ENCODE results near the gene GLT8D2. TPM values are rescaled to one million over a fixed set of nuclear protein-coding genes. Genes with fewer than 3 reads are reported as not detected.
"Not testable (repeated sequence)": the region's sequence is repeated elsewhere in the genome, so short reads cannot be mapped to it uniquely, and the experiment has no call there.

GLT8D2 gene
- total and polyA plus RNA-seq, 2 donors = 1.4 to 2.4 TPM

- no peak overlapping the region for H3K27ac ChIP-seq (ENCODE audit: low read depth in 1 of 2, low read length in 1 of 2)
- no peaks in the 10 kb centered on the region for H3K9me3 ChIP-seq (ENCODE audit: control insufficient read depth in 2 of 2, insufficient read depth in 1 of 2, low read length in 1 of 2)
- no peaks in the 10 kb centered on the region for H3K27me3 ChIP-seq (ENCODE audit: control insufficient read depth in 2 of 2, insufficient read depth in 1 of 2, low read length in 1 of 2)
- H3K4me1 ChIP-seq (ENCODE audit: control insufficient read depth in 2 of 2, insufficient read depth in 2 of 2, low read length in 2 of 2) = no peaks in the 10 kb centered on the region
- WGBS = 85% methylated on average over 3 of the region's 3 CpGs
- no peak overlapping the region for H3K4me3 ChIP-seq (ENCODE audit: low read length in 2 of 2)
- DNase-seq (ENCODE audit: low read depth in 6 of 9, low spot score in 9 of 9) = no peak
- no peaks in the 10 kb centered on the region for H3K36me3 ChIP-seq (ENCODE audit: control insufficient read depth in 2 of 2, insufficient read depth in 2 of 2, low read length in 1 of 2)
Observed at GRCh38 chr12:104022786-104023185, 27.2 kb downstream of the GLT8D2 start.

GRCh38 chr12:104021862-104022261 lies 28.1 kb downstream of the GLT8D2 start:
- H3K9me3 ChIP-seq (ENCODE audit: control insufficient read depth in 2 of 2, insufficient read depth in 1 of 2, low read length in 1 of 2); DNase-seq (ENCODE audit: low read depth in 6 of 9, low spot score in 9 of 9); H3K27ac ChIP-seq (ENCODE audit: low read depth in 1 of 2, low read length in 1 of 2); H3K4me1 ChIP-seq (ENCODE audit: control insufficient read depth in 2 of 2, insufficient read depth in 2 of 2, low read length in 2 of 2); H3K27me3 ChIP-seq (ENCODE audit: control insufficient read depth in 2 of 2, insufficient read depth in 1 of 2, low read length in 1 of 2); H3K4me3 ChIP-seq (ENCODE audit: low read length in 2 of 2); H3K36me3 ChIP-seq (ENCODE audit: control insufficient read depth in 2 of 2, insufficient read depth in 2 of 2, low read length in 1 of 2): not testable (repeated sequence)
- 98% methylated on average over 1 of the region's 1 CpG for WGBS

GRCh38 chr12:104012331-104012730 lies 37.7 kb downstream of the GLT8D2 start:
- Histone ChIP-seq H3K36me3 (ENCODE audit: control insufficient read depth in 2 of 2, insufficient read depth in 2 of 2, low read length in 1 of 2) (no peaks in the 10 kb centered on the region), H3K4me3 (ENCODE audit: low read length in 2 of 2) (no peak overlapping the region), H3K9me3 (ENCODE audit: control insufficient read depth in 2 of 2, insufficient read depth in 1 of 2, low read length in 1 of 2) (no peaks in the 10 kb centered on the region), H3K4me1 (ENCODE audit: control insufficient read depth in 2 of 2, insufficient read depth in 2 of 2, low read length in 2 of 2) (no peaks in the 10 kb centered on the region), H3K27me3 (ENCODE audit: control insufficient read depth in 2 of 2, insufficient read depth in 1 of 2, low read length in 1 of 2) (no peaks in the 10 kb centered on the region), H3K27ac (ENCODE audit: low read depth in 1 of 2, low read length in 1 of 2) (no peak overlapping the region)
- no peak for DNase-seq (ENCODE audit: low read depth in 6 of 9, low spot score in 9 of 9)
- WGBS = 73% methylated on average over 4 of the region's 4 CpGs

- Histone ChIP-seq H3K4me1 (ENCODE audit: control insufficient read depth in 2 of 2, insufficient read depth in 2 of 2, low read length in 2 of 2) (no peaks in the 10 kb centered on the region), H3K27me3 (ENCODE audit: control insufficient read depth in 2 of 2, insufficient read depth in 1 of 2, low read length in 1 of 2) (no peaks in the 10 kb centered on the region), H3K27ac (ENCODE audit: low read depth in 1 of 2, low read length in 1 of 2) (no peak overlapping the region), H3K36me3 (ENCODE audit: control insufficient read depth in 2 of 2, insufficient read depth in 2 of 2, low read length in 1 of 2) (no peaks in the 10 kb centered on the region), H3K9me3 (ENCODE audit: control insufficient read depth in 2 of 2, insufficient read depth in 1 of 2, low read length in 1 of 2) (no peaks in the 10 kb centered on the region), H3K4me3 (ENCODE audit: low read length in 2 of 2) (no peak overlapping the region)
- WGBS = 82% methylated on average over 6 of the region's 6 CpGs
- DNase-seq (ENCODE audit: low read depth in 6 of 9, low spot score in 9 of 9) = no peak
Observed at GRCh38 chr12:104011253-104011652, 38.7 kb downstream of the GLT8D2 start.

GRCh38 chr12:104010606-104011169 lies 39.3 kb downstream of the GLT8D2 start:
- no peaks in the 10 kb centered on the region for H3K4me1 ChIP-seq (ENCODE audit: control insufficient read depth in 2 of 2, insufficient read depth in 2 of 2, low read length in 2 of 2)
- no peak overlapping the region for H3K4me3 ChIP-seq (ENCODE audit: low read length in 2 of 2)
- WGBS = 98% methylated on average over 2 of the region's 2 CpGs
- H3K9me3 ChIP-seq (ENCODE audit: control insufficient read depth in 2 of 2, insufficient read depth in 1 of 2, low read length in 1 of 2) = no peaks in the 10 kb centered on the region
- H3K36me3 ChIP-seq (ENCODE audit: control insufficient read depth in 2 of 2, insufficient read depth in 2 of 2, low read length in 1 of 2) = no peaks in the 10 kb centered on the region
- no peak for DNase-seq (ENCODE audit: low read depth in 6 of 9, low spot score in 9 of 9)
- no peak overlapping the region for H3K27ac ChIP-seq (ENCODE audit: low read depth in 1 of 2, low read length in 1 of 2)
- no peaks in the 10 kb centered on the region for H3K27me3 ChIP-seq (ENCODE audit: control insufficient read depth in 2 of 2, insufficient read depth in 1 of 2, low read length in 1 of 2)

GRCh38 chr12:104010121-104010520 lies 39.9 kb downstream of the GLT8D2 start:
- WGBS = 95% methylated on average over 4 of the region's 4 CpGs
- Histone ChIP-seq H3K27me3 (ENCODE audit: control insufficient read depth in 2 of 2, insufficient read depth in 1 of 2, low read length in 1 of 2) (no peaks in the 10 kb centered on the region), H3K36me3 (ENCODE audit: control insufficient read depth in 2 of 2, insufficient read depth in 2 of 2, low read length in 1 of 2) (no peaks in the 10 kb centered on the region), H3K9me3 (ENCODE audit: control insufficient read depth in 2 of 2, insufficient read depth in 1 of 2, low read length in 1 of 2) (no peaks in the 10 kb centered on the region), H3K4me1 (ENCODE audit: control insufficient read depth in 2 of 2, insufficient read depth in 2 of 2, low read length in 2 of 2) (no peaks in the 10 kb centered on the region), H3K27ac (ENCODE audit: low read depth in 1 of 2, low read length in 1 of 2) (no peak overlapping the region), H3K4me3 (ENCODE audit: low read length in 2 of 2) (no peak overlapping the region)
- DNase-seq (ENCODE audit: low read depth in 6 of 9, low spot score in 9 of 9) = no peak

- no peak overlapping the region for H3K27ac ChIP-seq (ENCODE audit: low read depth in 1 of 2, low read length in 1 of 2)
- no peak for DNase-seq (ENCODE audit: low read depth in 6 of 9, low spot score in 9 of 9)
- H3K9me3 ChIP-seq (ENCODE audit: control insufficient read depth in 2 of 2, insufficient read depth in 1 of 2, low read length in 1 of 2) = no peaks in the 10 kb centered on the region
- WGBS = 69% methylated on average over 3 of the region's 3 CpGs
- no peaks in the 10 kb centered on the region for H3K27me3 ChIP-seq (ENCODE audit: control insufficient read depth in 2 of 2, insufficient read depth in 1 of 2, low read length in 1 of 2)
- H3K4me3 ChIP-seq (ENCODE audit: low read length in 2 of 2) = no peak overlapping the region
- H3K4me1 ChIP-seq (ENCODE audit: control insufficient read depth in 2 of 2, insufficient read depth in 2 of 2, low read length in 2 of 2) = no peaks in the 10 kb centered on the region
- H3K36me3 ChIP-seq (ENCODE audit: control insufficient read depth in 2 of 2, insufficient read depth in 2 of 2, low read length in 1 of 2) = no peaks in the 10 kb centered on the region
Observed at GRCh38 chr12:104006929-104007328, 43.1 kb downstream of the GLT8D2 start.

- Histone ChIP-seq H3K27me3 (ENCODE audit: control insufficient read depth in 2 of 2, insufficient read depth in 1 of 2, low read length in 1 of 2) (no peaks in the 10 kb centered on the region), H3K9me3 (ENCODE audit: control insufficient read depth in 2 of 2, insufficient read depth in 1 of 2, low read length in 1 of 2) (no peaks in the 10 kb centered on the region), H3K36me3 (ENCODE audit: control insufficient read depth in 2 of 2, insufficient read depth in 2 of 2, low read length in 1 of 2) (no peaks in the 10 kb centered on the region), H3K4me3 (ENCODE audit: low read length in 2 of 2) (no peak overlapping the region), H3K27ac (ENCODE audit: low read depth in 1 of 2, low read length in 1 of 2) (no peak overlapping the region), H3K4me1 (ENCODE audit: control insufficient read depth in 2 of 2, insufficient read depth in 2 of 2, low read length in 2 of 2) (no peaks in the 10 kb centered on the region)
- DNase-seq (ENCODE audit: low read depth in 6 of 9, low spot score in 9 of 9) = no peak
- 93% methylated on average over 2 of the region's 2 CpGs for WGBS
Observed at GRCh38 chr12:104003596-104003995, 46.4 kb downstream of the GLT8D2 start.

GRCh38 chr12:104002686-104003085 lies 47.3 kb downstream of the GLT8D2 start:
- H3K27me3 ChIP-seq (ENCODE audit: control insufficient read depth in 2 of 2, insufficient read depth in 1 of 2, low read length in 1 of 2) = no peaks in the 10 kb centered on the region
- no peak for DNase-seq (ENCODE audit: low read depth in 6 of 9, low spot score in 9 of 9)
- WGBS = 96% methylated on average over 3 of the region's 3 CpGs
- H3K9me3 ChIP-seq (ENCODE audit: control insufficient read depth in 2 of 2, insufficient read depth in 1 of 2, low read length in 1 of 2) = no peaks in the 10 kb centered on the region
- H3K27ac ChIP-seq (ENCODE audit: low read depth in 1 of 2, low read length in 1 of 2) = no peak overlapping the region
- no peaks in the 10 kb centered on the region for H3K36me3 ChIP-seq (ENCODE audit: control insufficient read depth in 2 of 2, insufficient read depth in 2 of 2, low read length in 1 of 2)
- H3K4me3 ChIP-seq (ENCODE audit: low read length in 2 of 2) = no peak overlapping the region
- H3K4me1 ChIP-seq (ENCODE audit: control insufficient read depth in 2 of 2, insufficient read depth in 2 of 2, low read length in 2 of 2) = no peaks in the 10 kb centered on the region
